Measurements from ENCODE around the gene SPATA32. TPM values are rescaled to one million over a fixed set of nuclear protein-coding genes. Genes with fewer than 3 reads are reported as not detected.
A peak's percentile ranks its signal among the peaks of the same experiment; 100 is the strongest.

Gene SPATA32
- total and polyA plus RNA-seq, 8 donors = 0.07 to 0.19 (median 0.13) TPM; not detected in 4

DNA sequence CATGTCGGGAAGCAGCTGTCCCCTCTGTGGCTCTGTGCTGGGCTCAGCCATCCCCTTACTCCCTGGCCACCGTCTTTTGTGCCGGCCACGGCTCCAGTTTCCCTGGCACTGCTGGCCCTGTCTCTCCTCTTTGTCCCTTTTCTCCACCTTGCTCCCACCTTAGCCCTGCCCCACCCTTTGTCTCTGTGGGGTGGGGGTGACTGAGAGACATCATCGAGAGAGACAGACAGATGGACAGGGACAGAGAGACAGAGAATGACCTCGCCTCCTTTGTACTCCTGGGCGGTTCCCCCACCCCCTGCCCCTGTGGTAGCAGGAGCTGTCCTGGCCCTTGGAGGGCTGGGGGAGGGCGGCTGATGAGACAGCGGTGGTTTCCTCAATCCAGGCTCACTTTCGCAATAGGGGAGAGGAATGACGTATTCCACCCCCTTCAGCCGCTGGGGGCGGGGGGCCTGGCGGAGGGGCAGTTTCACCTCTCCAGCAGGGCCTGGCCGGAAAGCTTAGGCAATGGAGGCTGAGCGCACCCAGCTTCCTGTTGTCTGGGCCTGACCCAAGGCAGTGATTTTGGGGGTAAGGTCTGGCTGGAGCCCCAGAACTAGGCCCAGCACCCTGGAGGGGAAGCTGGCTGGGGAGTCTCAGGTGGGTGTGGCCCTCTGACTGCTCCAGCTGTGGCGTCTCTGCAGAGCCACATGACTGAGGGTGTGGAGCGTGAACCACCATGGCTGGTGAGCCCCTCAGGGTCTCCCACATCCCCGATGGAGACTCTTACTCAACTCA is 32.9 kb downstream of the SPATA32 start:
- ATAC-seq (peak; percentile 33 to 71 (median 57)), FAIRE-seq (no peak)

GRCh38 chr17:45227926-45228762 is 33.8 kb downstream of the SPATA32 start:
- H3K9me3 ChIP-seq = no peaks in the 10 kb centered on the region
- peak in 5 of 6 donors; percentile 52 to 78 (median 63) for DNase-seq
- H3K4me3 ChIP-seq = peak overlapping the region in 1 of 4 donors; percentile 17
- H3K27me3 ChIP-seq = no peaks in the 10 kb centered on the region
- no peak for TF ChIP-seq CTCF (IDR thresholded peaks at IDR 0.05)
- peaks cover 8 to 14% (median 11%) of the 10 kb centered on the region in 3 donors for H3K4me1 ChIP-seq
- 29 to 32% methylated on average over 17 of the region's 17 CpGs for WGBS, 2 donors
- peak overlapping the region in 3 of 4 donors; percentile 10 to 71 (median 64) for H3K27ac ChIP-seq
- peak; percentile 43 to 77 (median 62) for ATAC-seq
- no peak for FAIRE-seq
- H3K36me3 ChIP-seq = no peaks in the 10 kb centered on the region
- intact Hi-C loops (cut with DNase I) = loop anchor here in 1 of 3 donors (10.0 kb wide), 1 partner anchor 597 kb away; no protein-coding TSS in a partner anchor

More for the DNA sequence above, 32.9 kb downstream of the SPATA32 start:
- H3K4me3 ChIP-seq = peak overlapping the region in 1 of 4 donors; percentile 17
- no peaks in the 10 kb centered on the region for H3K27me3 ChIP-seq
- H3K36me3 ChIP-seq = no peaks in the 10 kb centered on the region
- peaks cover 8 to 14% (median 11%) of the 10 kb centered on the region in 3 donors for H3K4me1 ChIP-seq
- H3K9me3 ChIP-seq = no peaks in the 10 kb centered on the region
- peak in 4 of 6 donors; percentile 49 to 79 (median 63) for DNase-seq
- intact Hi-C loops (cut with DNase I) = loop anchor here in 1 of 3 donors (10.0 kb wide), 1 partner anchor 596 kb away; no protein-coding TSS in a partner anchor
- peak overlapping the region in 3 of 4 donors; percentile 10 to 71 (median 64) for H3K27ac ChIP-seq
- no peak for TF ChIP-seq CTCF (IDR thresholded peaks at IDR 0.05)
- WGBS, 2 donors = 61 to 62% methylated on average over 19 of the region's 19 CpGs

- Histone ChIP-seq H3K4me1 (peaks cover 8 to 14% (median 11%) of the 10 kb centered on the region in 3 donors), H3K27ac (peak overlapping the region in 2 of 4 donors; percentile 64 to 71), H3K36me3 (no peaks in the 10 kb centered on the region), H3K4me3 (no peak overlapping the region), H3K27me3 (no peaks in the 10 kb centered on the region), H3K9me3 (no peaks in the 10 kb centered on the region)
- no peak for ATAC-seq
- no peak for FAIRE-seq
- WGBS, 2 donors = 85 to 92% methylated on average over 8 of the region's 8 CpGs
- no peak for TF ChIP-seq CTCF (IDR thresholded peaks at IDR 0.05)
- DNase-seq = peak in 2 of 6 donors; percentile 6 to 22
- intact Hi-C loops (cut with DNase I) = loop anchor here in 1 of 3 donors (10.0 kb wide), 1 partner anchor 597 kb away; no protein-coding TSS in a partner anchor
Measured at GRCh38 chr17:45227101-45227925, 34.6 kb downstream of the SPATA32 start.

DNA sequence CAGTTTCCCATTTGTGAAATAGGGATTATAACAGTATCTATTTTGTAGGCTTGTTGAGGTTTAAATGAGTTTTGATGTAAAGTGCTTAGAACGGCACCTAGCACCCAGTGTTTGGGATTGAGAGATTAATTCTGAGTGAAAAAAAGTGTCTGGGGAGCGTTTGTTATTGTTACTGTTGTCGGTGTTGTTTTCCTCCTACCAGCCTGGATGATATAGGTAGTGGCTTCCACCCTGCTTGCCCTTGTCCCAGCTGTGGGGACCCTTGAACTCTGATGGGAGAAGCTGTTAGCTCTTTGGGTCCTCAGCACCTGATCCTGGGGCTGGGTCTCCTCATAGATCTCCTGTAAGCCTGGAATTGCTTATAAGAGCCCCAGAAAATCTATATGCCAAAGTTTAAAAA is 35.3 kb downstream of the SPATA32 start:
- no peak for FAIRE-seq
- Histone ChIP-seq H3K27me3 (no peaks in the 10 kb centered on the region), H3K9me3 (no peaks in the 10 kb centered on the region), H3K4me3 (no peak overlapping the region), H3K4me1 (peaks cover 8 to 14% (median 11%) of the 10 kb centered on the region in 3 donors), H3K36me3 (no peaks in the 10 kb centered on the region), H3K27ac (peak overlapping the region in 2 of 4 donors; percentile 64 to 71)
- no peak for ATAC-seq
- intact Hi-C loops (cut with DNase I) = loop anchor here in 1 of 3 donors (10.0 kb wide), 1 partner anchor 598 kb away; no protein-coding TSS in a partner anchor
- WGBS, 2 donors = 79 to 80% methylated on average over 3 of the region's 3 CpGs
- TF ChIP-seq CTCF (IDR thresholded peaks at IDR 0.05) = no peak
- DNase-seq = peak in 1 of 6 donors; percentile 2

Measured in pancreas (tissue), 10 donors.